Measurements from ENCODE around the gene PKNOX2. TPM values are rescaled to one million over a fixed set of nuclear protein-coding genes. Genes with fewer than 3 reads are reported as not detected.
A peak's percentile ranks its signal among the peaks of the same experiment; 100 is the strongest.
"Not testable (repeated sequence)": the region's sequence is repeated elsewhere in the genome, so short reads cannot be mapped to it uniquely, and the experiment has no call there.

The PKNOX2 gene
- total RNA-seq, 1 donor from 2014 or later, result 0.63 TPM

- DNase-seq (ENCODE audit: low spot score), result peak; percentile 68
These were observed 37.1 kb downstream of the PKNOX2 start for GRCh38 chr11:125201525-125202141.

GRCh38 chr11:125202362-125202880 is 37.9 kb downstream of the PKNOX2 start:
- ATAC-seq (no peak), DNase-seq (ENCODE audit: low spot score) (no peak)

More at GRCh38 chr11:125201525-125202141, 37.1 kb downstream of the PKNOX2 start:
- ATAC-seq, result peak; percentile 88

- DNase-seq (ENCODE audit: low spot score) (no peak), ATAC-seq (peak; percentile 23)
These were observed 38.4 kb downstream of the PKNOX2 start for GRCh38 chr11:125202977-125203376.

- DNase-seq (ENCODE audit: low spot score), result no peak
- no peak for ATAC-seq
These were observed 43.4 kb downstream of the PKNOX2 start for GRCh38 chr11:125207866-125208425.

- ATAC-seq (no peak), DNase-seq (ENCODE audit: low spot score) (no peak)
These were observed 45.5 kb downstream of the PKNOX2 start for GRCh38 chr11:125210066-125210465.

GRCh38 chr11:125211191-125211947 is 46.8 kb downstream of the PKNOX2 start:
- DNase-seq (ENCODE audit: low spot score), result no peak
- no peak for ATAC-seq

- DNase-seq (ENCODE audit: low spot score) (no peak), ATAC-seq (no peak)
These were observed 47.4 kb downstream of the PKNOX2 start for GRCh38 chr11:125211948-125212340.

GRCh38 chr11:125214601-125215565 is 50.3 kb downstream of the PKNOX2 start:
- DNase-seq (ENCODE audit: low spot score) (no peak), ATAC-seq (peak; percentile 39)

- DNase-seq (ENCODE audit: low spot score) (no peak), ATAC-seq (no peak)
These were observed 51.4 kb downstream of the PKNOX2 start for GRCh38 chr11:125215976-125216375.

- DNase-seq (ENCODE audit: low spot score) (no peak), ATAC-seq (no peak)
These were observed 53.8 kb downstream of the PKNOX2 start for GRCh38 chr11:125218336-125218735.

- ATAC-seq, result no peak
These were observed 56.9 kb downstream of the PKNOX2 start for GRCh38 chr11:125221461-125221860.

GRCh38 chr11:125222494-125222893 is 57.9 kb downstream of the PKNOX2 start:
- ATAC-seq (no peak), DNase-seq (ENCODE audit: low spot score) (no peak)

More at GRCh38 chr11:125221461-125221860, 56.9 kb downstream of the PKNOX2 start:
- no peak for DNase-seq (ENCODE audit: low spot score)

GRCh38 chr11:125223161-125223560 is 58.6 kb downstream of the PKNOX2 start:
- ATAC-seq; DNase-seq (ENCODE audit: low spot score): not testable (repeated sequence)

GRCh38 chr11:125223901-125224361 is 59.4 kb downstream of the PKNOX2 start:
- no peak for DNase-seq (ENCODE audit: low spot score)

GRCh38 chr11:125224391-125225021 is 60.0 kb downstream of the PKNOX2 start:
- ATAC-seq, result peak; percentile 39
- no peak for DNase-seq (ENCODE audit: low spot score)

More at GRCh38 chr11:125223901-125224361, 59.4 kb downstream of the PKNOX2 start:
- ATAC-seq, result no peak

- no peak for DNase-seq (ENCODE audit: low spot score)
- ATAC-seq, result no peak
These were observed 60.9 kb downstream of the PKNOX2 start for GRCh38 chr11:125225401-125225800.

GRCh38 chr11:125226031-125226430 is 61.5 kb downstream of the PKNOX2 start:
- DNase-seq (ENCODE audit: low spot score) (no peak), ATAC-seq (no peak)

- ATAC-seq, result no peak
- no peak for DNase-seq (ENCODE audit: low spot score)
These were observed 62.2 kb downstream of the PKNOX2 start for GRCh38 chr11:125226706-125227105.

GRCh38 chr11:125227151-125227550 is 62.6 kb downstream of the PKNOX2 start:
- DNase-seq (ENCODE audit: low spot score) (no peak), ATAC-seq (no peak)

GRCh38 chr11:125228445-125228844 is 63.9 kb downstream of the PKNOX2 start:
- ATAC-seq (no peak), DNase-seq (ENCODE audit: low spot score) (no peak)

Measured in left lobe of liver (tissue), 2 donors.